AG09309 (cell line): ENCODE data around the gene PBRM1.

Experiments used
- DNase-seq: peaks from one replicate; pipeline ENCODE4 v3.0.0-alpha.2; 2010; ENCODE audit warnings: low read depth
- H3K4me3 ChIP-seq: 2 replicates; pipeline ENCODE4 v1.5.1; 2011; ENCODE audit warnings: mild to moderate bottlenecking, low read depth, low read length, moderate library complexity; ENCODE audit not compliant: control insufficient read depth
- CTCF ChIP-seq: IDR thresholded peaks from 2 replicates; pipeline ENCODE4 v1.5.1; 2011; ENCODE audit warnings: mild to moderate bottlenecking, low read depth, low read length, inconsistent platforms; ENCODE audit not compliant: insufficient read depth, control insufficient read depth; ENCODE audit errors: missing control alignments

The PBRM1 gene

GRCh38 chr3:52722491-52722890 is 36.8 kb upstream of the PBRM1 start:
- no peak overlapping the region for H3K4me3 ChIP-seq
- TF ChIP-seq CTCF: no peak
- DNase-seq: no peak

DNA sequence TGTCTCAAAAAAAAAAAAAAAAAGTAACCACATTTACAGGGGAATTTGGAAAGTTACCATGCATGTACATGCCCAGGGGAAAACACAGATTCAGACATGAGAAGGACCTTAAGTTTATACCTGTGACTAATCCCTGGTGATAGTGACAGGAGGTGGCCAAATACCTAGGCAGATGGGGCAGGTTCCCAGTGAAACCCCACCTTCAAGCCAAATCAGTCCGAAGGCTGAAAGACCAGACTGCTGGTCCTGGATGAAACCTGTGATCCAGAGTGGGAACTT is 36.0 kb upstream of the PBRM1 start:
- DNase-seq: no peak
- no peak for TF ChIP-seq CTCF
- no peak overlapping the region for H3K4me3 ChIP-seq

- H3K4me3 ChIP-seq: no peak overlapping the region
- TF ChIP-seq CTCF: no peak
- DNase-seq: no peak
Observed at GRCh38 chr3:52721002-52721729, 35.5 kb upstream of the PBRM1 start.

GRCh38 chr3:52719618-52720017 is 33.9 kb upstream of the PBRM1 start:
- no peak for DNase-seq
- no peak for TF ChIP-seq CTCF
- H3K4me3 ChIP-seq: no peak overlapping the region

GRCh38 chr3:52715714-52716305 is 30.1 kb upstream of the PBRM1 start:
- TF ChIP-seq CTCF: no peak

GRCh38 chr3:52714335-52715302 is 28.9 kb upstream of the PBRM1 start:
- TF ChIP-seq CTCF: no peak
- no peak overlapping the region for H3K4me3 ChIP-seq
- DNase-seq: no peak

More at GRCh38 chr3:52715714-52716305, 30.1 kb upstream of the PBRM1 start:
- no peak overlapping the region for H3K4me3 ChIP-seq
- no peak for DNase-seq
